Glomerular endothelial cell (primary cell): ENCODE measurements around the gene PPP1R18. TPM values are rescaled to one million over a fixed set of nuclear protein-coding genes. Genes with fewer than 3 reads are reported as not detected.
"Not testable (repeated sequence)": the region's sequence is repeated elsewhere in the genome, so short reads cannot be mapped to it uniquely, and the experiment has no call there.

Experiments
- DNase-seq: peaks from one replicate; pipeline ENCODE4 v3.0.0-alpha.2; 2011; ENCODE audit warnings: low read depth, low spot score; ENCODE audit errors: extremely low read depth
- total RNA-seq: library from RNA; depleted of rRNA; stranded (reverse); fragments of >200 nt; gene quantifications from 2 replicates; pipeline ENCODE4 v1.2.3, GENCODE V29; 2015

The PPP1R18 gene, protein sequence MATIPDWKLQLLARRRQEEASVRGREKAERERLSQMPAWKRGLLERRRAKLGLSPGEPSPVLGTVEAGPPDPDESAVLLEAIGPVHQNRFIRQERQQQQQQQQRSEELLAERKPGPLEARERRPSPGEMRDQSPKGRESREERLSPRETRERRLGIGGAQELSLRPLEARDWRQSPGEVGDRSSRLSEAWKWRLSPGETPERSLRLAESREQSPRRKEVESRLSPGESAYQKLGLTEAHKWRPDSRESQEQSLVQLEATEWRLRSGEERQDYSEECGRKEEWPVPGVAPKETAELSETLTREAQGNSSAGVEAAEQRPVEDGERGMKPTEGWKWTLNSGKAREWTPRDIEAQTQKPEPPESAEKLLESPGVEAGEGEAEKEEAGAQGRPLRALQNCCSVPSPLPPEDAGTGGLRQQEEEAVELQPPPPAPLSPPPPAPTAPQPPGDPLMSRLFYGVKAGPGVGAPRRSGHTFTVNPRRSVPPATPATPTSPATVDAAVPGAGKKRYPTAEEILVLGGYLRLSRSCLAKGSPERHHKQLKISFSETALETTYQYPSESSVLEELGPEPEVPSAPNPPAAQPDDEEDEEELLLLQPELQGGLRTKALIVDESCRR
- total RNA-seq, result 124 and 147 TPM in 2 replicates

DNA sequence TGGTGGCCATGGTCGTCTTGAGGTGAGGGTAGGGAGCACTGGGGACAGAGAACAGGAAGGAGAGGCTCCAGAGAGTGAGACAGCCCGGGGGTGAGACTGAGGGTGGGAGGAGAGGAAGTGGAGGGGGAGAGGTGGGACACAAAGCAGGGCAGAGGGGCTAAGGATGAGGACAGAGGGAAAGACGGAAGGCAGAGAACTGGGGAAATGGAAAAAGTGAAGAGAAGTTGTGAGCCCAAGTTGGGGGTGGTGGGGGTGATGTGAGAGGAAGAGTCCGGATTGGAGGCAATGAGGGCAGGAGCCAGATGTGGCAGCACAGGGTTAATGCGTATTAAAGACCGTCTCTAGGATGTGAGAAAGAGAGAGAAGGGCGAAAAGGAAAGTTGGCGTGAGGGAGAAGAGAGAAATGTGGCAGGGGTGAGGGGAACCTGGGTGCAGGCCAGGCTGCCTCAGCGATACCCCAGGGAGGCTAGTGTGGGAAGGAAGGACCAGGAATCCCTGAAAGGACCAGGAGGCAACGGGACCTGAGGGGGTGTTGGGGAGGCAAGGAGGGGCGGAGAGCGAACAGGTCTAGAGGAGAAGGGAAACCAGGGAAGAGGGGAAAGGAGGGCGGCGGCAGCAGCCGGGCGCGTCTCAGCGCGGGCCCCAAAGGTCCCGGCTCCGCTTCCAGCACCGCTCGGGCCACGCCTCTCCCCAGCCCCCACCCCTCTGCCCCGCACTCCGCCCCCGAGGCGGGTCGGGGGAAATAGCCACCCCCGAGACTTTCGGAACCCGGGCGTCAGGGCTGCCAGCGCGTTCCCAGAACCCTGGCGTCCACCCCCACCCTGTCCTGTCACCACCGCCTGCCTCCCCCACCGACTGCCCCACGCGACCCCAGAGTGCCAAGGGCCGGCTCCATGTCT is at the start of gene PPP1R18:
PPP1R18 (minus strand) TSS at position 637 of the 899 bp plus-strand sequence; CDS start at position 10, 627 bp downstream.
- no peak for DNase-seq

GRCh38 chr6:30735668-30736314 is 49.3 kb upstream of the PPP1R18 start:
- DNase-seq, result no peak

DNA sequence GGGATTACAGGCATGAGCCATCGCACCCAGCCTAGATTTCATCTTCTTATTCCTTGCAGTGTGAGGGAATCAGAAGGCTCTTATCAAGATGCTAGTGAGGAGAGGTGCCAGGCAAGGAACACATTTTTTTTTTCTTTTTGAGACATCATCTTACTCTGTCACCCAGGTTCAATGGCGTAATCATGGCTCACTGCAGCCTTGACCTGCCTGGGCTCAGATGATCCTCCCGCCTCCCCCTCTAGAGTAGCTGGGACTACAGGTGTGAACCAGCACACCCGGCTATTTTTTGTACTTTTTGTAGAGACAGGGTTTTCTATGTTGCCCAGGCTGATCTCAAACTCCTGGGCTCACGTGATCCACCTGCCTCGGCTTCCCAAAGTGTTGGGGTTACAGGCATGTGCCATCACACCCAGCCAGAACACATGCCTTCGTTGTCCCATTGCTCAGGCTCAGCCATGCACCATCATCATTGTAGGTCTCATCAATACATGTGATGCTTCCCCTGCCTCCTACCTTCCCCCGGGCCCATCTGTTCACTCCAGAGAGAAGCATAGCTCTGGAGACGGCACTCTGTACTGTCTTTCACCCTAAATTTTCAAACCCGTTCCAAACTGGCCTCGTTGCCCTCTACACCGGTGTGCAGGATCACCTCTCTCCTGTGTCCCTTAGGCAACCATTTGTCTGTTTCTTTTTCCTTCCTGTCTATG is 45.9 kb upstream of the PPP1R18 start:
- no peak for DNase-seq

DNA sequence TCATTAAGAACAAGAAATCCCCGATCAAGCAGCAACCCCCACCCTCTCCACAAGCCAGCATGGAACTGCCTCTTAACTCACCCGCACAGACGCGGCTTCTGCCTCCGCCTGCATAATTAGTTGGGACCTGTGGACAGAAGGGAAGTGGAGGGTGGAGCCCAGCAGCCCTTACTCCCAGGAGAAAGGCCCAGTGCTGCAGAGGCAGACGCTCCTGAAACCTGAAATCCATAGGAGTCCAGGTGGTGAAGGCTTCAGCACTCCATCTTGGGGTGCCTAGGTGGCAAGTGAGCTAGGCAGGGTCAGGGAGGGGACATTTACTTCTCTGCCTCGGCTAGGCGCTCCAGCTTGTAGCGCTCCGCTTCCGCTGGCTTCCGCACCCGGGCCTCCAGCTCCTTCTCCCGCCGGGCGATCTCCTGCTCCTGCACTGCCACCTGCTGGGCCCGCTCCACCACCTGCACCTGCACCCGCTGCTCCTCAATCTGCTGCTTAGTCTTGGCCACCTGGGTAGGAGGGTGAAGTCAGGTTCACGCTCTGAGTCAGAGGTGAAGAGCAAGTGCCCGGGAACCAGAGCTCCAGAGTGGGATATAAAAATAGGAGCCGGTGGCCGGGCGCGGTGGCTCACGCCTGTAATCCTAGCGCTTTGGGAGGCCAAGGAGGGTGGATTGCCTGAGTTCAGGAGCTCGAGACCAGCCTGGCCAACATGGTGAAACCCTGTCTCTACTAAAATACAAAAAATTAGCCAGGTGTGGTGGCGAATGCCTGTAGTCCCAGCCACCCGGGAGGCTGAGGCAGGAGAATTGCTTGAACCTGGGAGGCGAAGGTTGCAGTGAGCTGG is 44.4 kb upstream of the PPP1R18 start:
- no peak for DNase-seq

GRCh38 chr6:30727920-30728553 is 41.6 kb upstream of the PPP1R18 start:
- DNase-seq, result no peak

GRCh38 chr6:30726506-30727413 is 40.3 kb upstream of the PPP1R18 start:
- no peak for DNase-seq

DNA sequence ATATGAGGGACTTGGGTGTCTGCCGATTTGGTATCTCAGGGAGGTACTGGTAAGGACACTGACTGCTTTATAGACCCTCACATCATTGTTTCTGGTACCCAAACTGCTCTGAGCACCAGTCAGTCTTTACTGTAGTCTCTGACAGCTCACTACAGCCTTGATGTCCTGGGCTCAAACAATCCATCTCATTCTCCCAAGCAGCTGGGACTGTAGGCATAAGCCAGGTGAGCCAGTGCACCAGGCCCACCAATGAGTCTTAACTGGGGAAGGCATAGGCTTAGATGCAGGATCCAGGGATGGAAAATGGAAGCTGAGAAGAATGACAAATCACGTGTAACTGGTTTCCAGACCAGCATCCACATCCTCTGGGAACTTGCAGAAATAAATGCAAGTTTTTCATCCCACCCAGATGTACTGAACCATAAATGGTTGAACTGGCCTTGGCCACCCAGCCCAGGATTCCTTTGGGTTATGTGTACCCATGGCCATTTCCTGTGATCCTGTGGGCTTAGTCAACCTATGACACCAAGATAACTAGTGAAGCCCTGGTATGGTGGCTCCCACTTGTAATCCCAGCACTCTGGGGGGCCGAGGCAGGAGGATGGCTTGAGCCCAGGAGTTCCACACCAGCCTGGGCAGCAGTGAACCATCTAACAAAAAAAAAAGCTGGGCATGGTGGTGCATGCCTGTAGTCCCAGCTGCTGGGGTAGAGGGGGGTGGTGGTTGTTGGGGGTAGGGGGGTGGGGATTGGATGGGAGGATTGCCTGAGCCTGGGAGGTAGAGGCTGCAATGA is 39.5 kb upstream of the PPP1R18 start:
- no peak for DNase-seq

DNA sequence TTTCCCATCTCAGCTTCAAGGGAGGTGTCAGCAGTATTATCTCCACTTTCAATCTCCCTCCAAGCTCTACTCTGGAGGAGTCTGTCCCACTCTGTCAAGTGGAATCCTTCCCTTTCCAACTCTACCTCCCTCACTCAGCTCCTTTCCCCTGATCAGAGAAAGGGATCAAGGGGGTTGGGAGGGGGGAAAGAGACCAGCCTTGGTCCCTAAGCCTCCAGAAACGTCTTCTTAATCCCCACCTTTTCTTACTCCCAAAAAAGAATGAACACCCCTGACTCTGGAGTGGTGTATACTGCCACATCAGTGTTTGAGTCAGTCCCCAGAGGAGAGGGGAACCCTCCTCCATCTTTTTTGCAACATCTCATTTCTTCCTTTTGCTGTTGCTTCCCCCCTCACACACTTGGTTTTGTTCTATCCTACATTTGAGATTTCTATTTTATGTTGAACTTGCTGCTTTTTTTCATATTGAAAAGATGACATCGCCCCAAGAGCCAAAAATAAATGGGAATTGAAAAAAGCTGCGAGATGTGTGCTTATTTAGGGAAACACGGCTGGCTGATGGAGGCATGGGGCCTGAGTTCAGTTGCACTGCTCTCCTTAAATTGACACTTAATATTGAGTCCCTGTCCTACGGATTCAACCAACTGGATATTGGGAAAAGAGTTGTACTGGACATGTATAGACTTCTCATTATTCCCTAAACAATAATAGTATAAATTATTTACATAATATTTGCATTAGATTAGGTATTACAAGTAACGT is 38.6 kb upstream of the PPP1R18 start:
- no peak for DNase-seq

- DNase-seq, result not testable (repeated sequence)
Measured at GRCh38 chr6:30723843-30724741, 37.6 kb upstream of the PPP1R18 start.

DNA sequence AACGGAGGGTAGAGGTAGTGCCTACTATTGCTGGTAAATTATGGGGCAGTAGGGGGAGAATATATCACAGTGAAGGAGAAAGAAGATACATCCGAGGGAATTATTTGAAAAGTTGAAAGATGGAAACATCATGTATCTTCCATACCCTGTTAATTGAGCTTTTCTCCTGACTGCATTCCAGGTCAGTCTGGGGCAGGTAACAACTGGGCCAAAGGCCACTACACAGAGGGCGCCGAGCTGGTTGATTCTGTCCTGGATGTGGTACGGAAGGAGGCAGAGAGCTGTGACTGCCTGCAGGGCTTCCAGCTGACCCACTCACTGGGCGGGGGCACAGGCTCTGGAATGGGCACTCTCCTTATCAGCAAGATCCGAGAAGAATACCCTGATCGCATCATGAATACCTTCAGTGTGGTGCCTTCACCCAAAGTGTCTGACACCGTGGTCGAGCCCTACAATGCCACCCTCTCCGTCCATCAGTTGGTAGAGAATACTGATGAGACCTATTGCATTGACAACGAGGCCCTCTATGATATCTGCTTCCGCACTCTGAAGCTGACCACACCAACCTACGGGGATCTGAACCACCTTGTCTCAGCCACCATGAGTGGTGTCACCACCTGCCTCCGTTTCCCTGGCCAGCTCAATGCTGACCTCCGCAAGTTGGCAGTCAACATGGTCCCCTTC is 36.9 kb upstream of the PPP1R18 start:
- DNase-seq, result not testable (repeated sequence)

GRCh38 chr6:30722280-30723112 is 36.1 kb upstream of the PPP1R18 start:
- no peak for DNase-seq

DNA sequence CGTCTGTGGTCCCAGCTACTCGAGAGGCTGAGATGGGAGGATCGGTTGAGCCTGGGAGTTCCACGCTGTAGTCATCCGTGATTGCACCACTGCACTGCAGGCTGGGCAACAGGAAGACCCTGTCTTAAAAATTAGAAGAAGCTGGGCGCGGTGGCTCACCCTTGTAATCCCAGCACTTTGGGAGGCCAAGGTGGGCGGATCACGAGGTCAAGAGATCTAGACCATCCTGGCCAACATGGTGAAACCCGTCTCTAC is 35.5 kb upstream of the PPP1R18 start:
- DNase-seq, result not testable (repeated sequence)

GRCh38 chr6:30721198-30722024 is 35.0 kb upstream of the PPP1R18 start:
- no peak for DNase-seq
